ENCODE results near the gene HAND2. TPM values are rescaled to one million over a fixed set of nuclear protein-coding genes. Genes with fewer than 3 reads are reported as not detected.

Gene HAND2
- total and polyA plus RNA-seq, 2 of the 8 experiments (the other 6 are each of a cell fraction or from before 2014, with no cell fraction given), result 0.05 TPM; not detected in 1

DNA sequence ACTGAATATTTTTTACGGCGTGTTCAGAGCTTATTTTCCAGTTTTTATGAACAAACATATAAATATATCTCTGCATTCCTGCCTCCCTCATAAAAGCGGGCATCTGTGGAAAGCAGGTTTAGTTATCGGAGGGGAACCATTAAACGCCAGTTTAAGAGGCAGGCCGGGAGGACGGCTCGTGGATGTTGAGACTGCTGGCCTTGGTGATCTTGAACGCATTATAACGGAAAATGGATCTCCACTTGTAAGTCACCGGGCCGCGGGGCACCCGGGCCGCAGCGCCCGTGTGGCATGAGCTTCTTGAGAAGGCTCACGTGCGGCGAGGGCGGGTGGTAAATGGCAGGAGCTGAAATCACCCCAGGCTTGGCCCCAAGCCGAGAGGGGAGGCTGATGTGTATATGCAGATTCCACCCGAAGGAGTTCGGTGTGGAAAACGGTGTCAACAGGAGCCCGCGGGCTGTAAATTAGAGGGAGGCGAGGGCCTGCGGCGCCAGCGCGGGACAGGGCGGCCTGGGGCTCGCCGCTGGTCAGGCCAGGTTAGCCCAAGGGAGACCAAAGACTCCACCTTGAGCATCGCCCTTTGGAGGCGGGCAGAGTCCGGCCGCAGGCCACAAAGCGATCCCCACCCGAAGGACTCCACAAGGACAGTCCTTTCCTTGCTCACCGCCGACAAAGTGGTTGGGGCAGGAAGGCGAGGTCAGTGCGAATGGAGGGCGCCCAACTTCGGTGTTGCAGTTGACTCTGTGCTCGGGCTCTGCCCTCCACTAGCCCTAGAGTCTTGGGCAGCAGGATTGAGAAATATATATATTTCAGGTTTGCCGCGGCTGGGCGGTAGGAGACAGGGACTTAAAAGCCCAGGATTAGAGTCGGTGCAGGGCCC, 1.3 kb upstream of the HAND2 start:
- H3K4me3 ChIP-seq (ENCODE audit: extremely low read depth in 1 of 4, insufficient read depth in 2 of 4, low read depth in 3 of 4, low read length in 4 of 4), result no peak overlapping the region; a peak in 1 of 8 replicates
- POLR2A ChIA-PET (ENCODE audit: partially characterized antibody), result interaction anchor here (1.6 to 1.9 kb wide), 2 partner anchors 23 to 31 kb away, joined by 5 to 7 read pairs; no protein-coding TSS in a partner anchor
- peak in 1 of 2 experiments; percentile 62 for DNase-seq (ENCODE audit: low read depth in 1 of 2, low spot score in 2 of 2)
- TF ChIP-seq SUZ12 (IDR thresholded peaks at IDR 0.05; ENCODE audit: low read length) (peak; percentile 99), CTBP2 (IDR thresholded peaks at IDR 0.05; ENCODE audit: borderline replicate concordance, insufficient read depth, insufficient read length, low read length) (peak; percentile 44), TBP (IDR thresholded peaks at IDR 0.05; ENCODE audit: low read depth, low read length) (peak; percentile 37; the same call in 1 of the 2 replicates), EZH2 (IDR thresholded peaks at IDR 0.05; ENCODE audit: low read depth, low read length, severe bottlenecking) (peak; percentile 99), SIN3A (conservative IDR thresholded peaks at IDR 0.05 in 1 of 2, IDR thresholded peaks at IDR 0.05 in 1 of 2; ENCODE audit: low read depth in 1 of 2, low read length in 2 of 2) (no peak), TAF1 (IDR thresholded peaks at IDR 0.05; ENCODE audit: low read depth, low read length) (no peak), RBBP5 (IDR thresholded peaks at IDR 0.05; ENCODE audit: borderline replicate concordance, low read depth, low read length) (no peak), RNF2 (IDR thresholded peaks at IDR 0.05; ENCODE audit: borderline replicate concordance, low read depth, low read length, missing control alignments, poor library complexity, severe bottlenecking) (peak; percentile 96)
- TF ChIP-seq, protein P1, sequence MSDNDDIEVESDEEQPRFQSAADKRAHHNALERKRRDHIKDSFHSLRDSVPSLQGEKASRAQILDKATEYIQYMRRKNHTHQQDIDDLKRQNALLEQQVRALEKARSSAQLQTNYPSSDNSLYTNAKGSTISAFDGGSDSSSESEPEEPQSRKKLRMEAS (IDR thresholded peaks at IDR 0.05), result no peak

More for the DNA sequence above, 1.3 kb upstream of the HAND2 start:
- Histone ChIP-seq H3K56ac (replicated peaks; ENCODE audit: insufficient read length, low read depth, low read length) (no peak overlapping the region), H3K23me2 (ENCODE audit: low read depth, low read length) (no peaks in the 10 kb centered on the region; the same call in 1 of the 2 replicates), H2BK15ac (ENCODE audit: low read length) (no peak overlapping the region), H3K79me1 (ENCODE audit: low read depth, low read length) (no peaks in the 10 kb centered on the region), H2BK20ac (ENCODE audit: low read length) (no peak overlapping the region), H3K9me3 (ENCODE audit: insufficient read depth in 2 of 2, low read depth in 1 of 2, low read length in 1 of 2) (no peaks in the 10 kb centered on the region), H3K9ac (replicated peaks in 1 of 4; ENCODE audit: extremely low read depth in 1 of 4, low read depth in 3 of 4, low read length in 3 of 4) (no peak overlapping the region), H2BK12ac (ENCODE audit: low read depth, low read length) (no peak overlapping the region), H2AK5ac (ENCODE audit: low read depth, low read length) (no peak overlapping the region), H3K14ac (ENCODE audit: insufficient read length) (no peak overlapping the region), H3K4me2 (ENCODE audit: insufficient read depth in 1 of 2, low read depth in 2 of 2, low read length in 2 of 2) (peak overlapping the region; percentile 19 to 73), H4K20me1 (replicated peaks in 1 of 2; ENCODE audit: control insufficient read depth in 1 of 2, insufficient read depth in 2 of 2, low read length in 2 of 2) (peaks cover 10 to 32% of the 10 kb centered on the region in 2 experiments), H2BK120ac (replicated peaks; ENCODE audit: low read depth, low read length) (no peak overlapping the region), H3K36me3 (ENCODE audit: control insufficient read depth in 2 of 4, insufficient read depth in 4 of 4, low read length in 3 of 4) (peaks cover 0 to 8% (median 0%) of the 10 kb centered on the region in 4 experiments; a peak in 1 of 8 replicates), H4K5ac (ENCODE audit: insufficient read length, low read depth, low read length) (no peak overlapping the region), H4K8ac (ENCODE audit: extremely low read depth, insufficient read depth, low read length) (no peak overlapping the region; the same call in 1 of the 2 replicates), H4K91ac (replicated peaks; ENCODE audit: insufficient read length, low read length) (no peak overlapping the region), H2AFZ (ENCODE audit: low read length) (no peak overlapping the region), H3K27me3 (replicated peaks in 1 of 4; ENCODE audit: control insufficient read depth in 3 of 4, extremely low read depth in 1 of 4, insufficient read depth in 3 of 4, low read length in 3 of 4) (peaks cover 96 to 99% (median 98%) of the 10 kb centered on the region in 4 experiments), H2BK5ac (ENCODE audit: low read depth, low read length) (no peak overlapping the region), H3K4me1 (replicated peaks in 1 of 4; ENCODE audit: control insufficient read depth in 3 of 4, insufficient read depth in 4 of 4, low read length in 3 of 4) (peaks cover 0 to 19% (median 9%) of the 10 kb centered on the region in 4 experiments; a peak in 6 of 7 replicates), H3K18ac (ENCODE audit: extremely low read depth, low read length) (no peak overlapping the region), H3K27ac (ENCODE audit: low read depth, low read length) (no peak overlapping the region), H3K4ac (replicated peaks; ENCODE audit: insufficient read length, low read depth, low read length) (no peak overlapping the region), H3K23ac (ENCODE audit: insufficient read length) (no peak overlapping the region), H3K79me2 (ENCODE audit: control insufficient read depth in 1 of 2, insufficient read depth in 2 of 2, low read length in 2 of 2) (no peaks in the 10 kb centered on the region)
- FAIRE-seq, result no peak
- CTCF ChIA-PET (ENCODE audit: partially characterized antibody), result interaction anchor here (0.6 to 2.2 kb wide), 5 partner anchors 21 to 37 kb away, joined by 3 to 10 read pairs (median 4); no protein-coding TSS in a partner anchor
- WGBS, 2 experiments (ENCODE audit: extremely low coverage in 1 of 2, insufficient coverage in 1 of 2, insufficient read length in 1 of 2, insufficient replicate concordance in 2 of 2, low coverage in 1 of 2, low lambda C conversion rate in 2 of 2, missing lambda C conversion rate in 1 of 2), result 5% methylated on average over 52 of the region's 52 CpGs; no CpG with 5 or more reads in 1 of the 2 experiments
